Activated T-cell treated with anti-CD3 and anti-CD28 coated beads, Interleukin-2, amount 50 U/mL, for 1 hour (primary cell): ENCODE results near the gene TUBB3.
"Not testable (repeated sequence)": the region's sequence is repeated elsewhere in the genome, so short reads cannot be mapped to it uniquely, and the experiment has no call there.

Experiments
- DNase-seq: peaks from one replicate; pipeline ENCODE4 v3.0.0-alpha.2; 2020

Gene TUBB3

GRCh38 chr16:89946515-89946914 lies 23.4 kb downstream of the TUBB3 start:
- DNase-seq, result no peak

- no peak for DNase-seq
These were observed 26.1 kb downstream of the TUBB3 start for GRCh38 chr16:89949121-89949742.

DNA sequence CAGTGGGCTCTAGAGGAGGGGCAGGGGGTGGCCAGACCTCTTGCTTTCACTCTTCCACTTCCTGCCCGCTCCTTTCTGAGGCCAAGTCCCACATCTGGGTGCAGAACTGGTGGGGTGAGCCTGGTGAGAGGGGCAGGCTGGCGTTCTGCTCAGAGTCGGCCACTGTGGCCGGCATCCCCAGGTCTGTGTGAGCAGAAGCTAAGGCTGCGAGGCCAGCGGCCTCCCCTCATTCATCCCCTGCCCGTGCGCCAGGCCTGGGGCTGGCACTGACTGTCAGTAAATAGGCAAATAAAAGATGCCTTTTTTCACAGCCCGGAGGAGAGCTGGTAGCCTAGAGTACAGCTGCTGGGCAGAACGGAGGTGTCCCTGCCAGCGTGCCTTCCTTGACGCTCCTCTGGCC lies 26.6 kb downstream of the TUBB3 start:
- no peak for DNase-seq

- DNase-seq, result no peak
These were observed 28.4 kb downstream of the TUBB3 start for GRCh38 chr16:89951509-89951908.

- DNase-seq, result no peak
These were observed 28.9 kb downstream of the TUBB3 start for GRCh38 chr16:89952049-89952448.

DNA sequence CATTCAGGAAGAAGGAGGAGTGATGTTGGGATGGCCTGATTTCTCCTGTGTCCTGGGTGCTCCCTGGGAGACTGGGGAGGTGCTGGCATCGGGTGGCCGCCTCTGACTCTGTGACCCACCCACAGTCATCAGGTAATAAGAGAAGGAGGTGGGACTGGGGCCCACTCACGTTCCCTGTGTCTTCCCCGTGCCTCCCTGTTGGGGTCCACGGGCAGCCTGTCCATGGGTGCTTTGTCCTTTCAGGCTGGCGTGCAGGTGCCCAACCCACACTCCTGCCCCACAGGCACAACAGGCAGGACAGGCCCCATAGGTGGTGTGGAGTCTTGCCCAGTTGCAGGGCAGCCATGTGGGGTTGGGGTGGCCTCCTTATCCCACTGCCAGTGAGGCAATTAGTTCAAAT lies 29.4 kb downstream of the TUBB3 start:
- DNase-seq, result no peak

GRCh38 chr16:89953671-89954406 lies 30.7 kb downstream of the TUBB3 start:
- no peak for DNase-seq

- DNase-seq, result no peak
These were observed 31.3 kb downstream of the TUBB3 start for GRCh38 chr16:89954462-89954861.

- no peak for DNase-seq
These were observed 32.0 kb downstream of the TUBB3 start for GRCh38 chr16:89955001-89955685.

DNA sequence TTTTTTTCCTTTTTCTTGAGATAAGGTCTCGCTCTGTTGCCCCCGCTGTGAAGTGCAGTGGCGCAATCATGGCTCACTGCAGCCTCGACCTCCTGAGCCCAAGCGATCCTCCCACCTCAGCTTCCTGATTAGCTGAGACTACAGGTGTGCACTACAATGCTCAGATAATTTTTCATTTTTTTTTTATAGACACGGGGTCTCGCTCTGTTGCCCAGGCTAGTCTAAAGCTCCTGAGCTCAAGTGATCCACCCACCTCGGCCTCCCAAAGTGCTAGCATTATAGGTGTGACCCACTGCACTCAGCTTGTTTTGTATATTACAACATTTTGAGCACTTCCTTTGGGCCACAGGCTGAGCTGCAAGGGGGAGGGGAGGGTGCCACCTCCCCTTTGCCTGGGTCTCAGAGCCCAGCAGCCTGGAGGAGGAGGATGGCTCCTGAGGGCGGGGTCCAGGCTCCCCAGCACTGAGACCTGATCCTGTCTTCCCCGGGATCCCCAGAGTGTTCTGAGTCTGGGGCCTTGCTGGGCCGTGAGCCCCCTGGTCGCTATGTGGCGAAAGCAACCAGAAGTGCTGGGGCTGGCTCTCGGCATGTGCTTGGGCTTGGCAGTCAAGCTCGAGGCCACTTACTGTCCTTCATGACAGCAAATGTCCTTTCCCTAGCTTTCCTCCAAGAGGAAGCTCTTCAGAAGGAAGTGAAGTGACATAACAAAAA lies 33.5 kb downstream of the TUBB3 start:
- DNase-seq, result no peak

- no peak for DNase-seq
These were observed 34.2 kb downstream of the TUBB3 start for GRCh38 chr16:89957216-89957785.

GRCh38 chr16:89958068-89958467 lies 34.9 kb downstream of the TUBB3 start:
- no peak for DNase-seq

GRCh38 chr16:89958596-89958995 lies 35.5 kb downstream of the TUBB3 start:
- DNase-seq, result no peak

DNA sequence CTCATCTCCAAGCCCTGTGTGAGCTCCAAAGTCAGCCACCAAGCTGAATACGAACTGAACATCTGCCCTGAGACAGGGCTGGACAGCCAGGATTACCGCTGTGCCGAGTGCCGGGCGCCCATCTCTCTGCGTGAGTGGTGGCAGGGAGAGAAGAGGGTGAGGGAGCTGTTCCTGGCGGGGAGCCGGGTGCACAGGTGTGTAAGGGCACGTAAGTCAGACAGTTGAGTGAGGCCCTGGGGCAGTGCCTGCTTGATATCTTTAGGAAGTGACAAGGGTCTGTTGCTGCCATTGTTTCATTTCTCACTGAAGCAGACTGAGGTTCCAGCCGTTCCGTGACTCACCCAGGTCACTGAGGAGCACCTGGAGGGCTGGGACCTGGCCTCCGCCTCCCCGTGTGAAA lies 37.8 kb downstream of the TUBB3 start:
- DNase-seq, result no peak

DNA sequence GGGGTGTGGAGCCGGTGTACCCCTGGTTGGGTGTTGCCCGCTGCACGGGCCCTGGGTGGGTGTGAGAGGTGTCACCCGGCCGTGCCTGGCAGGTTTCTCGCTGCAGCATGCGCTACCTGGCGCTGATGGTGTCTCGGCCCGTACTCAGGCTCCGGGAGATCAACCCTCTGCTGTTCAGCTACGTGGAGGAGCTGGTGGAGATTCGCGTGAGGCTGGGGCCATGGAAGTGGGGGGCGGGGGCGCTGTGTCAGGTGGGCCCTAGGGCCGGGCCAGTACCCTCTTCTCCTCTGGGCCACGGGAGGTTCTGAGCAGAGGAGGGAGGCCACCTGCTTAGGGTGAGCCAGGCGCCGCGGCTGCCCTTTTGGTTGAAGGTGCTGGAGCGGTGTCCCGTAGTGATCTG lies 38.8 kb downstream of the TUBB3 start:
- DNase-seq, result no peak

DNA sequence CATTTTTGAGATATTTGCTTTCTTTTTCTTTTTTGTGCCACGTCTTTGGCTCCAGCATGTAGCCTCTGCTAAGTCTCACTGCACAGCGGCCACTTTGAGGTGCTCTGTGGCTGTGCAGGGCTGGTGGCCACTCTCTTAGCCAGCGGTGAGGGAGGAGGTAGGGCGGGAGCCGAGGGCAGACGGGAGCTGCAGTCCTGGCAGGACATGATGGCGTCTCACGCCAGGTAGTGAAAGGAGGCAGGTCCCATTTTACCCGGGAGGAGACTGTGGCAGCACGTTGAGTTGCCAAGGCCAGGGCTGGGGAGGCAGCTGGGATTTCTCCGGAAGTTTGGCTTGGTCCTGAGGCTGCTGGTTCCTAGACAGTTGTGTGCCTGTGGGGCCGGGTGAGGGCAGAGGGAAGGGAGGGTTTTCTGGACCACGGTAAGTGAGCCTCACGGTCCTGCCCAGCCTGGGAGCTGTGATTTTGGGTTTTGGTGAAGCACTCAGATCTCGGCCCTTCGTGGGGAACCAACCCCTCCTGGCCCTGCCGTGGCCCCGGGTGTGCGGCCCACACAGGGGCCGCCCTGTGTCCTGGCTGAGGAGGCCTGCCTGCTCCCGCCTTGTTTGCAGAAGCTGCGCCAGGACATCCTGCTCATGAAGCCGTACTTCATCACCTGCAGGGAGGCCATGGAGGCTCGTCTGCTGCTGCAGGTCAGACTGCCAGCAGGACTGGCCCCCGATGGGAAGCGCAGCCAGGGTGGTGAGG lies 39.8 kb downstream of the TUBB3 start:
- no peak for DNase-seq

GRCh38 chr16:89964201-89964600 lies 41.1 kb downstream of the TUBB3 start:
- no peak for DNase-seq

GRCh38 chr16:89965447-89966225 lies 42.5 kb downstream of the TUBB3 start:
- DNase-seq, result no peak

DNA sequence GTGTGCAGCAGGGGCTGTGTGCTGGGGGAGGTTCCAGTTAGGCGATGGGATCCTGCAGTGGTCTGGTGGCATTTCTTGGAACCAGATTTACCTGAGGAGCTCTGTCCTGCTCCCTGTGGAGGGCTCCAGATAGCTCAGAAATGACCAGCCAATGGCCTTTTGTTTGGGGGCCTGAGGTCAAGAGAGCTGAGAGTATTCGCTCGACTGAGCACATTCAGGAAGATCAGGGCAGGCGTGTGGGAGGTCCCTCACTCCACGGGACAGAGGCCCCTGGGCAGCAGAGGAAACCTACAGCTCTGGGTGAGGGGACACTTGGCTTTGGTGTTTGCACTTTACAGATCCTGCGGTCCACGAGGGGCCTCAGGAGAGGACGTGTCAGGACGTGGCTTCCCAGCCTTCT lies 43.6 kb downstream of the TUBB3 start:
- no peak for DNase-seq

GRCh38 chr16:89967436-89967835 lies 44.3 kb downstream of the TUBB3 start:
- DNase-seq, result not testable (repeated sequence)

DNA sequence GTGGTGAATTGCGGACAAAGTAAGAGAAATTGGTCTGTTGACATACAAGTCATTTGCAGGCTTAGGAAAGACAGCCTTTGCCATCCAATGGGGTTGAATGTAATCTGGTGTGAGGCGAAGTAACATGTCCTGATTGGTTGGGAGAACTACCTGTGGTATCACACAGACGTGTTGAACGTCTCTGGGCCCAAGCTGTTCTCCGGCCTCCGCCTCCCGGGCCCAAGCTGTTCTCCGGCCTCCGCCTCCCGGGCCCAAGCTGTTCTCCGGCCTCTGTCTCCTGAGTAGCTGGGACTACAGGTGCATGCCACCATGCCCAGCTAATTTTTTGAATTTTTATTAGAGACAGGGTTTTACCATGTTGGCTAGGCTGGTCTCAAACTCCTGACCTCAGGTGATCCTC lies 44.9 kb downstream of the TUBB3 start:
- not testable (repeated sequence) for DNase-seq
